Mesendoderm (in vitro differentiated cells): ENCODE data around the gene CDCA7.
"Not testable (repeated sequence)": the region's sequence is repeated elsewhere in the genome, so short reads cannot be mapped to it uniquely, and the experiment has no call there.

Experiments used
- DNase-seq: peaks from one replicate; pipeline ENCODE4 v3.0.0; 2013
- H2AK5ac ChIP-seq: 2 replicates; pipeline ENCODE4 v1.6.1; 2013; ENCODE audit warnings: low read length, inconsistent platforms
- H2BK120ac ChIP-seq: 2 replicates; pipeline ENCODE4 v1.6.1; 2013; ENCODE audit warnings: low read depth, mild to moderate bottlenecking, low read length, moderate library complexity, mixed read lengths
- H2BK15ac ChIP-seq: replicated peaks from 2 replicates; pipeline ENCODE4 v1.6.1; 2013; ENCODE audit warnings: low read depth, mild to moderate bottlenecking, moderate library complexity
- H2BK5ac ChIP-seq: 2 replicates; pipeline ENCODE4 v1.6.1; 2013; ENCODE audit warnings: low read length, inconsistent platforms
- H3K18ac ChIP-seq: 2 replicates; pipeline ENCODE4 v1.6.1; 2013; ENCODE audit warnings: mild to moderate bottlenecking, low read length, mixed read lengths
- H3K23ac ChIP-seq: one replicate; pipeline ENCODE4 v1.6.1; 2013; ENCODE audit warnings: low read length
- H3K27ac ChIP-seq: 2 replicates; pipeline ENCODE4 v1.5.1; 2013; ENCODE audit warnings: low read depth, mild to moderate bottlenecking, inconsistent platforms, low read length, moderate library complexity
- H3K27me3 ChIP-seq: 2 replicates; pipeline ENCODE4 v1.6.1; 2013; ENCODE audit warnings: low read length, control low read depth, mild to moderate bottlenecking, inconsistent platforms; ENCODE audit not compliant: insufficient read depth, poor library complexity
- H3K36me3 ChIP-seq: 2 replicates; pipeline ENCODE4 v1.6.1; 2013; ENCODE audit warnings: low read length, inconsistent platforms; ENCODE audit not compliant: control insufficient read depth, insufficient read depth
- H3K4ac ChIP-seq: one replicate; pipeline ENCODE4 v1.6.1; 2013; ENCODE audit warnings: low read depth, mild to moderate bottlenecking, low read length, moderate library complexity
- H3K4me1 ChIP-seq: 2 replicates; pipeline ENCODE4 v1.6.1; 2013; ENCODE audit warnings: low read depth, low read length, inconsistent platforms; ENCODE audit not compliant: control insufficient read depth
- H3K4me2 ChIP-seq: 2 replicates; pipeline ENCODE4 v1.6.1; 2013; ENCODE audit warnings: low read length
- H3K4me3 ChIP-seq: 2 replicates; pipeline ENCODE4 v1.5.1; 2013; ENCODE audit warnings: mild to moderate bottlenecking, low read length
- H3K56ac ChIP-seq: one replicate; pipeline ENCODE4 v1.6.1; 2013; ENCODE audit warnings: low read length
- H3K79me1 ChIP-seq: 2 replicates; pipeline ENCODE4 v1.6.1; 2013; ENCODE audit warnings: low read length, inconsistent platforms
- H3K79me2 ChIP-seq: 2 replicates; pipeline ENCODE4 v1.6.1; 2013; ENCODE audit warnings: mild to moderate bottlenecking, low read length; ENCODE audit not compliant: control insufficient read depth, insufficient read depth
- H3K9ac ChIP-seq: 2 replicates; pipeline ENCODE4 v1.6.1; 2013; ENCODE audit warnings: low read length, inconsistent platforms
- H4K5ac ChIP-seq: one replicate; pipeline ENCODE4 v1.6.1; 2013; ENCODE audit warnings: low read length
- H4K8ac ChIP-seq: one replicate; pipeline ENCODE4 v1.6.1; 2013; ENCODE audit warnings: low read depth, mild to moderate bottlenecking, control low read depth, low read length, moderate library complexity
- whole genome bisulfite sequencing: extraction: QIAGEN DNeasy Blood & Tissue Kit; methylation state at CpG from one replicate; pipeline ENCODE4 v1.1.7; 2013; ENCODE audit warnings: low lambda C conversion rate, missing lambda C conversion rate; ENCODE audit not compliant: insufficient coverage; ENCODE audit errors: extremely low coverage; 5-methylcytosine and 5-hydroxymethylcytosine counted together

CDCA7 gene

GRCh38 chr2:173323371-173323770, 31.3 kb upstream of the CDCA7 start:
- Histone ChIP-seq H3K4ac (no peak overlapping the region), H3K27me3 (no peaks in the 10 kb centered on the region), H4K5ac (no peak overlapping the region), H3K4me3 (no peak overlapping the region), H3K79me1 (no peaks in the 10 kb centered on the region), H3K23ac (no peak overlapping the region), H3K9ac (no peak overlapping the region), H3K36me3 (no peaks in the 10 kb centered on the region), H4K8ac (no peak overlapping the region), H3K4me1 (no peaks in the 10 kb centered on the region), H3K4me2 (no peak overlapping the region), H3K27ac (no peak overlapping the region), H3K18ac (no peak overlapping the region), H2BK15ac (no peak overlapping the region), H3K56ac (no peak overlapping the region), H2BK5ac (no peak overlapping the region), H2AK5ac (no peak overlapping the region), H2BK120ac (no peak overlapping the region), H3K79me2 (no peaks in the 10 kb centered on the region)
- WGBS, result no CpG with 5 or more reads among the region's 6 CpGs
- DNase-seq, result no peak

- H4K5ac ChIP-seq, result no peak overlapping the region
- H3K79me1 ChIP-seq, result no peaks in the 10 kb centered on the region
- no peak overlapping the region for H3K4me2 ChIP-seq
- H2AK5ac ChIP-seq, result no peak overlapping the region
- no peak overlapping the region for H3K27ac ChIP-seq
- no peak overlapping the region for H3K23ac ChIP-seq
- no peak overlapping the region for H4K8ac ChIP-seq
- no peak overlapping the region for H3K56ac ChIP-seq
- no peak overlapping the region for H3K9ac ChIP-seq
- no peaks in the 10 kb centered on the region for H3K4me1 ChIP-seq
- WGBS, result no CpG with 5 or more reads among the region's 1 CpG
- H3K79me2 ChIP-seq, result no peaks in the 10 kb centered on the region
- DNase-seq, result no peak
- no peak overlapping the region for H3K18ac ChIP-seq
- H3K4me3 ChIP-seq, result no peak overlapping the region
- H3K4ac ChIP-seq, result no peak overlapping the region
- H3K36me3 ChIP-seq, result no peaks in the 10 kb centered on the region
- H2BK5ac ChIP-seq, result no peak overlapping the region
- no peaks in the 10 kb centered on the region for H3K27me3 ChIP-seq
- no peak overlapping the region for H2BK120ac ChIP-seq
- no peak overlapping the region for H2BK15ac ChIP-seq
Measured at GRCh38 chr2:173326806-173327205, 27.9 kb upstream of the CDCA7 start.

GRCh38 chr2:173327421-173327820, 27.3 kb upstream of the CDCA7 start:
- no peak overlapping the region for H4K5ac ChIP-seq
- no peaks in the 10 kb centered on the region for H3K27me3 ChIP-seq
- WGBS, result no CpG with 5 or more reads among the region's 5 CpGs
- H3K79me1 ChIP-seq, result no peaks in the 10 kb centered on the region
- no peaks in the 10 kb centered on the region for H3K79me2 ChIP-seq
- H3K4me2 ChIP-seq, result no peak overlapping the region
- H3K9ac ChIP-seq, result no peak overlapping the region
- H3K4me1 ChIP-seq, result no peaks in the 10 kb centered on the region
- H3K4me3 ChIP-seq, result no peak overlapping the region
- no peak overlapping the region for H3K56ac ChIP-seq
- no peak overlapping the region for H2BK120ac ChIP-seq
- no peak overlapping the region for H2AK5ac ChIP-seq
- H3K23ac ChIP-seq, result no peak overlapping the region
- no peak for DNase-seq
- no peak overlapping the region for H2BK15ac ChIP-seq
- H3K4ac ChIP-seq, result no peak overlapping the region
- H3K27ac ChIP-seq, result no peak overlapping the region
- H2BK5ac ChIP-seq, result no peak overlapping the region
- H3K18ac ChIP-seq, result no peak overlapping the region
- H3K36me3 ChIP-seq, result no peaks in the 10 kb centered on the region
- no peak overlapping the region for H4K8ac ChIP-seq

GRCh38 chr2:173333003-173333402, 21.7 kb upstream of the CDCA7 start:
- not testable (repeated sequence) for H3K79me1 ChIP-seq, H3K4me2 ChIP-seq, H2BK5ac ChIP-seq, DNase-seq, H3K56ac ChIP-seq, H3K4me3 ChIP-seq, H2AK5ac ChIP-seq, H4K8ac ChIP-seq, H3K18ac ChIP-seq, H2BK15ac ChIP-seq, H3K4me1 ChIP-seq, H3K79me2 ChIP-seq, H3K9ac ChIP-seq, H2BK120ac ChIP-seq, H4K5ac ChIP-seq, H3K27me3 ChIP-seq, H3K27ac ChIP-seq, H3K36me3 ChIP-seq, H3K23ac ChIP-seq, H3K4ac ChIP-seq
- no CpG with 5 or more reads among the region's 3 CpGs for WGBS

GRCh38 chr2:173339807-173340206, 14.9 kb upstream of the CDCA7 start:
- DNase-seq, result no peak
- Histone ChIP-seq H2AK5ac (no peak overlapping the region), H3K23ac (no peak overlapping the region), H3K18ac (no peak overlapping the region), H3K4me2 (no peak overlapping the region), H4K8ac (no peak overlapping the region), H4K5ac (no peak overlapping the region), H2BK120ac (no peak overlapping the region), H3K36me3 (no peaks in the 10 kb centered on the region), H3K27me3 (no peaks in the 10 kb centered on the region), H2BK5ac (no peak overlapping the region), H3K4me1 (no peaks in the 10 kb centered on the region), H3K4me3 (no peak overlapping the region), H3K4ac (no peak overlapping the region), H3K79me1 (no peaks in the 10 kb centered on the region), H3K56ac (no peak overlapping the region), H3K9ac (no peak overlapping the region), H3K27ac (no peak overlapping the region), H3K79me2 (no peaks in the 10 kb centered on the region), H2BK15ac (no peak overlapping the region)
- no CpG with 5 or more reads among the region's 8 CpGs for WGBS

- no peaks in the 10 kb centered on the region for H3K79me1 ChIP-seq
- no peaks in the 10 kb centered on the region for H3K27me3 ChIP-seq
- no peak overlapping the region for H3K9ac ChIP-seq
- H4K5ac ChIP-seq, result no peak overlapping the region
- H2BK120ac ChIP-seq, result no peak overlapping the region
- no peaks in the 10 kb centered on the region for H3K36me3 ChIP-seq
- no peak overlapping the region for H4K8ac ChIP-seq
- H3K4me3 ChIP-seq, result no peak overlapping the region
- H3K23ac ChIP-seq, result no peak overlapping the region
- H2BK5ac ChIP-seq, result no peak overlapping the region
- no peak overlapping the region for H3K4me2 ChIP-seq
- no peak overlapping the region for H3K18ac ChIP-seq
- H2AK5ac ChIP-seq, result no peak overlapping the region
- no peaks in the 10 kb centered on the region for H3K4me1 ChIP-seq
- WGBS, result no CpG with 5 or more reads among the region's 2 CpGs
- no peak overlapping the region for H2BK15ac ChIP-seq
- no peak for DNase-seq
- no peak overlapping the region for H3K4ac ChIP-seq
- H3K56ac ChIP-seq, result no peak overlapping the region
- H3K79me2 ChIP-seq, result no peaks in the 10 kb centered on the region
- no peak overlapping the region for H3K27ac ChIP-seq
Measured at GRCh38 chr2:173343921-173344320, 10.8 kb upstream of the CDCA7 start.
